Activated T-helper 1 cell treated with anti-CD3 and anti-CD28 coated beads, Interleukin-12 subunit alpha, Interleukin-12 subunit beta, Interleukin-2, Interleukin-4 antibody, amounts not matched to agents 30 ng/mL and 10 ng/mL and 1 ng/mL, durations not matched to agents 14 hours and 24 hours and 36 hours (primary cell): ENCODE measurements around the gene FANCM. TPM values are rescaled to one million over a fixed set of nuclear protein-coding genes. Genes with fewer than 3 reads are reported as not detected.

Experiments
- DNase-seq: peaks from one replicate; pipeline ENCODE4 v3.0.0; 2021; ENCODE audit warnings: low spot score
- H3K27ac Mint-ChIP-seq: one replicate; pipeline ENCODE4 v1.8.0; 2021; ENCODE audit warnings: mild to moderate bottlenecking, mixed read lengths
- H3K27me3 Mint-ChIP-seq: one replicate; pipeline ENCODE4 v1.8.0; 2022; ENCODE audit warnings: mild to moderate bottlenecking, moderate library complexity, mixed read lengths; ENCODE audit not compliant: insufficient read depth
- H3K36me3 Mint-ChIP-seq: one replicate; pipeline ENCODE4 v1.8.0; 2021; ENCODE audit warnings: low read depth, mixed read lengths
- H3K4me1 Mint-ChIP-seq: one replicate; pipeline ENCODE4 v1.8.0; 2021; ENCODE audit warnings: low read depth, mixed read lengths
- H3K4me3 Mint-ChIP-seq: one replicate; pipeline ENCODE4 v1.8.0; 2021; ENCODE audit warnings: mild to moderate bottlenecking, moderate library complexity, mixed read lengths
- H3K9me3 Mint-ChIP-seq: one replicate; pipeline ENCODE4 v1.8.0; 2021; ENCODE audit warnings: mixed read lengths
- intact Hi-C: fragments of 100-400 bp; cut with micrococcal nuclease; formaldehyde crosslinking; loops from one replicate; pipeline ENCODE4 v1.15.1; 2024
- total RNA-seq: library from RNA; stranded (reverse); gene quantifications from 2 replicates; pipeline ENCODE4 v1.2.3, GENCODE V29; 2022

Gene FANCM
- total RNA-seq, 1 donor from 2014 or later, result 15.8 TPM

- Mint-ChIP-seq H3K4me3 (no peak overlapping the region), H3K4me1 (peaks cover 8% of the 10 kb centered on the region), H3K27me3 (no peaks in the 10 kb centered on the region), H3K9me3 (no peaks in the 10 kb centered on the region), H3K27ac (no peak overlapping the region), H3K36me3 (peaks cover 6% of the 10 kb centered on the region)
- DNase-seq, result no peak
- intact Hi-C loops, result loop anchor here (1.0 to 5.0 kb wide), 3 partner anchors 46 to 112 kb away; partner anchors contain the start of gene MIS18BP1
Observed at GRCh38 chr14:45156067-45156466, 20.3 kb downstream of the FANCM start.

GRCh38 chr14:45169906-45170305 is 34.2 kb downstream of the FANCM start:
- H3K36me3 Mint-ChIP-seq, result no peaks in the 10 kb centered on the region
- H3K4me1 Mint-ChIP-seq, result no peaks in the 10 kb centered on the region
- DNase-seq, result no peak
- intact Hi-C loops, result no loop called here
- no peaks in the 10 kb centered on the region for H3K9me3 Mint-ChIP-seq
- H3K4me3 Mint-ChIP-seq, result no peak overlapping the region
- H3K27ac Mint-ChIP-seq, result no peak overlapping the region
- H3K27me3 Mint-ChIP-seq, result no peaks in the 10 kb centered on the region

- Mint-ChIP-seq H3K4me1 (no peaks in the 10 kb centered on the region), H3K27me3 (no peaks in the 10 kb centered on the region)
- intact Hi-C loops, result no loop called here
Observed at GRCh38 chr14:45177076-45177475, 41.3 kb downstream of the FANCM start.

GRCh38 chr14:45181329-45181728 is 45.6 kb downstream of the FANCM start:
- no peaks in the 10 kb centered on the region for H3K4me1 Mint-ChIP-seq
- no peaks in the 10 kb centered on the region for H3K9me3 Mint-ChIP-seq
- H3K27me3 Mint-ChIP-seq, result no peaks in the 10 kb centered on the region
- DNase-seq, result no peak
- H3K36me3 Mint-ChIP-seq, result peaks cover 4% of the 10 kb centered on the region
- intact Hi-C loops, result no loop called here
- H3K4me3 Mint-ChIP-seq, result no peak overlapping the region
- no peak overlapping the region for H3K27ac Mint-ChIP-seq

More at GRCh38 chr14:45177076-45177475, 41.3 kb downstream of the FANCM start:
- DNase-seq, result no peak
- H3K36me3 Mint-ChIP-seq, result peaks cover 1% of the 10 kb centered on the region
- no peak overlapping the region for H3K27ac Mint-ChIP-seq
- H3K4me3 Mint-ChIP-seq, result no peak overlapping the region
- no peaks in the 10 kb centered on the region for H3K9me3 Mint-ChIP-seq

- no peaks in the 10 kb centered on the region for H3K4me1 Mint-ChIP-seq
- H3K27ac Mint-ChIP-seq, result no peak overlapping the region
- no peaks in the 10 kb centered on the region for H3K27me3 Mint-ChIP-seq
Observed at GRCh38 chr14:45181806-45182205, 46.1 kb downstream of the FANCM start.

GRCh38 chr14:45185100-45185814 is 49.5 kb downstream of the FANCM start:
- no peak overlapping the region for H3K4me3 Mint-ChIP-seq
- H3K27me3 Mint-ChIP-seq, result no peaks in the 10 kb centered on the region
- H3K9me3 Mint-ChIP-seq, result no peaks in the 10 kb centered on the region
- no peaks in the 10 kb centered on the region for H3K4me1 Mint-ChIP-seq
- DNase-seq, result no peak
- intact Hi-C loops, result no loop called here
- H3K36me3 Mint-ChIP-seq, result peaks cover 15% of the 10 kb centered on the region
- H3K27ac Mint-ChIP-seq, result no peak overlapping the region

More at GRCh38 chr14:45181806-45182205, 46.1 kb downstream of the FANCM start:
- intact Hi-C loops, result no loop called here
- Mint-ChIP-seq H3K36me3 (peaks cover 7% of the 10 kb centered on the region), H3K9me3 (no peaks in the 10 kb centered on the region), H3K4me3 (no peak overlapping the region)
- DNase-seq, result no peak

- peaks cover 17% of the 10 kb centered on the region for H3K36me3 Mint-ChIP-seq
- peaks cover 11% of the 10 kb centered on the region for H3K4me1 Mint-ChIP-seq
- H3K27me3 Mint-ChIP-seq, result no peaks in the 10 kb centered on the region
- no peak overlapping the region for H3K4me3 Mint-ChIP-seq
- intact Hi-C loops, result loop anchor here (1.0 to 5.0 kb wide), 2 partner anchors 51 to 58 kb away; partner anchors contain the start of gene FANCM
- peak overlapping the region; percentile 34 for H3K27ac Mint-ChIP-seq
- H3K9me3 Mint-ChIP-seq, result no peaks in the 10 kb centered on the region
- DNase-seq, result no peak
Observed at GRCh38 chr14:45194964-45195363, 59.2 kb downstream of the FANCM start.

GRCh38 chr14:45198551-45198950 is 62.8 kb downstream of the FANCM start:
- no peak overlapping the region for H3K4me3 Mint-ChIP-seq
- H3K4me1 Mint-ChIP-seq, result peaks cover 22% of the 10 kb centered on the region
- intact Hi-C loops, result loop anchor here (5.0 kb wide), 1 partner anchor 61 kb away; the partner anchor contains the start of gene FANCM
- no peak overlapping the region for H3K27ac Mint-ChIP-seq
- H3K36me3 Mint-ChIP-seq, result peaks cover 26% of the 10 kb centered on the region
- H3K9me3 Mint-ChIP-seq, result no peaks in the 10 kb centered on the region
- no peak for DNase-seq
- H3K27me3 Mint-ChIP-seq, result no peaks in the 10 kb centered on the region

- Mint-ChIP-seq H3K4me1 (peaks cover 22% of the 10 kb centered on the region), H3K4me3 (no peak overlapping the region)
Observed at GRCh38 chr14:45199230-45199629, 63.5 kb downstream of the FANCM start.

GRCh38 chr14:45201905-45202304 is 66.2 kb downstream of the FANCM start:
- H3K4me3 Mint-ChIP-seq, result no peak overlapping the region
- no peak overlapping the region for H3K27ac Mint-ChIP-seq
- no peaks in the 10 kb centered on the region for H3K27me3 Mint-ChIP-seq
- H3K36me3 Mint-ChIP-seq, result peaks cover 24% of the 10 kb centered on the region
- intact Hi-C loops, result loop anchor here (5.0 kb wide), 1 partner anchor 45 kb away; no protein-coding TSS in a partner anchor
- DNase-seq, result peak; percentile 9
- peaks cover 11% of the 10 kb centered on the region for H3K4me1 Mint-ChIP-seq
- H3K9me3 Mint-ChIP-seq, result no peaks in the 10 kb centered on the region

More at GRCh38 chr14:45199230-45199629, 63.5 kb downstream of the FANCM start:
- intact Hi-C loops, result loop anchor here (5.0 kb wide), 1 partner anchor 62 kb away; the partner anchor contains the start of gene FANCM
- H3K27me3 Mint-ChIP-seq, result no peaks in the 10 kb centered on the region
- H3K9me3 Mint-ChIP-seq, result no peaks in the 10 kb centered on the region
- H3K36me3 Mint-ChIP-seq, result peaks cover 26% of the 10 kb centered on the region
- H3K27ac Mint-ChIP-seq, result no peak overlapping the region
- no peak for DNase-seq

- intact Hi-C loops, result loop anchor here (5.0 kb wide), 1 partner anchor 47 kb away; no protein-coding TSS in a partner anchor
- H3K27ac Mint-ChIP-seq, result no peak overlapping the region
- no peak for DNase-seq
- peaks cover 25% of the 10 kb centered on the region for H3K36me3 Mint-ChIP-seq
- H3K4me3 Mint-ChIP-seq, result no peak overlapping the region
- peaks cover 11% of the 10 kb centered on the region for H3K4me1 Mint-ChIP-seq
- no peaks in the 10 kb centered on the region for H3K9me3 Mint-ChIP-seq
- no peaks in the 10 kb centered on the region for H3K27me3 Mint-ChIP-seq
Observed at GRCh38 chr14:45204241-45204640, 68.5 kb downstream of the FANCM start.

- peaks cover 4% of the 10 kb centered on the region for H3K4me1 Mint-ChIP-seq
- no peak overlapping the region for H3K27ac Mint-ChIP-seq
- H3K27me3 Mint-ChIP-seq, result no peaks in the 10 kb centered on the region
- no peak overlapping the region for H3K4me3 Mint-ChIP-seq
- no peak for DNase-seq
- H3K36me3 Mint-ChIP-seq, result peaks cover 38% of the 10 kb centered on the region
- intact Hi-C loops, result no loop called here
- no peaks in the 10 kb centered on the region for H3K9me3 Mint-ChIP-seq
Observed at GRCh38 chr14:45210159-45210558, 74.4 kb downstream of the FANCM start.

GRCh38 chr14:45211295-45211694 is 75.6 kb downstream of the FANCM start:
- Mint-ChIP-seq H3K27me3 (no peaks in the 10 kb centered on the region), H3K4me1 (peaks cover 4% of the 10 kb centered on the region), H3K27ac (no peak overlapping the region), H3K36me3 (peaks cover 34% of the 10 kb centered on the region), H3K4me3 (no peak overlapping the region), H3K9me3 (no peaks in the 10 kb centered on the region)
- no peak for DNase-seq
- intact Hi-C loops, result no loop called here
